EH (cell line): ENCODE measurements around the gene TOR4A.
A peak's percentile ranks its signal among the peaks of the same experiment; 100 is the strongest.

Experiments
- DNase-seq: peaks from one replicate; pipeline ENCODE4 v3.0.0-alpha.2; 2015; ENCODE audit warnings: low read depth

The TOR4A gene

DNA sequence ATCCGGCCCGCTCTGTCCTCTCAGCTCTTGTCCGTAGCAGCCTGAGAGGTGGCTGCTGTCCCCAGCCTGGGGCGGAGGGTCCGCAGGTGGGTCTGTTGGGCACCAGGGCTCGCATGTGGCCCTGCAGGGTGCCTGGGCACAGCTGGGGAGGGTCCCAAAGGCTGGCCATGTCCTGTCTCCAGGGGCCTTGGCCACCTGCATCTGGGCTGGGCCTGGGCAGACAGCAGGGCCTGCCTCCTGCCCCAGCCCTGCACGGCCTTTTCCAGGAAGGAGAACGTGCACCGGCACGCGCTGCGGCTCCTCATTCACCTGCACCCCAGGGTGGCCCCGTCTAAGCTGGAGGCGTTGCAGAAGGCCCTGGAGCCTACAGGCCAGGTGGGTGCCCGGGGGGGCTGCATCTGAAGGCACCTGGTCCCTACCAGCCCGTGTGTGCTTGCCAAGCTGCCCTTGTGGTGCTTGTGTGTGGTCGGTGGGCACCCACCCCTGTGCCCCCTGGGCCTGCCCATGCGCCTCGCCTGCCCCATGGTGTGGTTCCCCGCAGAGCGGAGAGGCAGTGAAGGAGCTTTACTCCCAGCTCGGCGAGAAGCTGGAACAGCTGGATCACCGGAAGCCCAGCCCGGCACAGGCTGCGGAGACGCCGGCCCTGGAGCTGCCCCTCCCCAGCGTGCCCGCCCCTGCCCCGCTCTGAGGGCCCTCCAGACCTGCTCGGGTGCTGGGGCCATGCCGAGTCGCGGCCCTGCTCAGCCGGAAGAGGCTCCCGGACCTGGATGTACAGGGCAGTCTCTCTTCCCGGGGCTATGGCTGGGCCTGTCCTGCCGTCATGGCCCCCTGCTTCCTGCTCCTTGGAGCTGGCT lies 5.1 kb upstream of the TOR4A start:
- no peak for DNase-seq

DNA sequence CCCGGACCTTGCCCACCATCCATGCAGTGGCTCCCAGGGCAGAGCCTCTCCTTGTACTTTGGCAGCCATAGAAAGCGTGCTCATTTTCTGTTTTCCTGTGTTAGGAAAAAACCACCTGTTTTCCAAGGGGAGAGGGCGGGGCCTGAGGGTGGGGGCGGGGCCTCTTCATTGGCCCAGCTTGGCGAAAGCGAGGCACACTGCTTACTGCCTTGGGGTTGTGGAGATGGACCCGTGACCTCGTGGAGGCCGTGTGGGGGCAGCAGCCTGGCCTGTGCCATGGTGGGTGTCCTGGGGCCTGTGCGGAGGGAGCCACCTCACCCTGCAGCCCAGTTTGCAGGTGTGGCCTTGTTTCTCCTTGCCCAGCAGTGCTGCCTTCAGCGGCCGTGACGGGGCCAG lies 4.4 kb upstream of the TOR4A start:
- DNase-seq = no peak

DNA sequence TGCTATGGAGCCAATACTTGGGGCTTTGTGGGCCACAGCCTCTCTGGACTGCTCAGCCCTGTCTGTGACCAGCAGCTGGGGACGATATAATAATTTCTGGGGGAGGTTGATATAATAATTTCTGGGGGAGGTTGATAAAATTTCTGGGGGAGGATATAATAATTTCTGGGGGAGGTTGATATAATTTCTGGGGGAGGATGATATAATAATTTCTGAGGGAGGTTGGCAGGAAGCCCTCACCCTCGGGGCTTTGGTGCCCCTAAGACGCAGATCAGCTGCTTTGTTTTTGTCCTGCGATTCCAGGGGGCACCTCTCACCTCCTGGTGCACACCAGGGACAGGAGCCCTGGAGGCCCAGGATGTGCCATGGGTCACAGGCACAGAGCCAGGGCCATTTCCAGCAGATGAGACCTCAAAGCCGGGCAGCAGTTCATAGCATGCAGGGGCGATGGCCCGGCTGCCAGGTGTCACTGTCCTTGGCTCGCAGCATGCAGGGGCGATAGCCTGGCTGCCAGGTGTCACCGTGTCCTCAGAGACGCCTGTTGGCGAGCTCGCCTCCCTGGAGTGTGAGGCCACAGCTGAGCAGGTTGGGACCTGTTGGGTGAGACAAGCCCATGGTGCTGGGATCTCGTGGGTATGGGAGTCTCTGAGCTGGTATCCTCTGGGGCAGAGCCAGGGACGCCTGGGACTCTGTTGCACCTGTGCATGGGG lies 3.8 kb upstream of the TOR4A start:
- no peak for DNase-seq

DNA sequence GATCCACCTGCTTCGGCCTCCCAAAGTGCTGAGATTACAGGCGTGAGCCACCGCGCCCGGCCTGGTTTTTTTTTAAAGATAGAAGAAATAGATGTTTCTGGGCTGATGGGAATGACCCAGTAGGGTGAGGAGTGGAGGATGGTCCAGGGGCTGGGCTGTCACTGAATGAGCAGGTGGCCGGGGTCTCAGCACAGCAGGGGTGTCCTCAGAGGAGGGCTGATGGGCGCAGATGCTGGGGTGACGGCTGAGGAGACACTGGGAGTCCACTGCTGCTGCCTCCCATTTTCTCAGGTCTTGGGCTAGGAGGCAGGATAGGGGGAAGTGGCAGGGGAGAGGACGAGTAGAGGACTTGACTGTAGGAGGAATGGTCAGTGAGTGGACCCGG lies 2.3 kb upstream of the TOR4A start:
- DNase-seq = no peak

DNA sequence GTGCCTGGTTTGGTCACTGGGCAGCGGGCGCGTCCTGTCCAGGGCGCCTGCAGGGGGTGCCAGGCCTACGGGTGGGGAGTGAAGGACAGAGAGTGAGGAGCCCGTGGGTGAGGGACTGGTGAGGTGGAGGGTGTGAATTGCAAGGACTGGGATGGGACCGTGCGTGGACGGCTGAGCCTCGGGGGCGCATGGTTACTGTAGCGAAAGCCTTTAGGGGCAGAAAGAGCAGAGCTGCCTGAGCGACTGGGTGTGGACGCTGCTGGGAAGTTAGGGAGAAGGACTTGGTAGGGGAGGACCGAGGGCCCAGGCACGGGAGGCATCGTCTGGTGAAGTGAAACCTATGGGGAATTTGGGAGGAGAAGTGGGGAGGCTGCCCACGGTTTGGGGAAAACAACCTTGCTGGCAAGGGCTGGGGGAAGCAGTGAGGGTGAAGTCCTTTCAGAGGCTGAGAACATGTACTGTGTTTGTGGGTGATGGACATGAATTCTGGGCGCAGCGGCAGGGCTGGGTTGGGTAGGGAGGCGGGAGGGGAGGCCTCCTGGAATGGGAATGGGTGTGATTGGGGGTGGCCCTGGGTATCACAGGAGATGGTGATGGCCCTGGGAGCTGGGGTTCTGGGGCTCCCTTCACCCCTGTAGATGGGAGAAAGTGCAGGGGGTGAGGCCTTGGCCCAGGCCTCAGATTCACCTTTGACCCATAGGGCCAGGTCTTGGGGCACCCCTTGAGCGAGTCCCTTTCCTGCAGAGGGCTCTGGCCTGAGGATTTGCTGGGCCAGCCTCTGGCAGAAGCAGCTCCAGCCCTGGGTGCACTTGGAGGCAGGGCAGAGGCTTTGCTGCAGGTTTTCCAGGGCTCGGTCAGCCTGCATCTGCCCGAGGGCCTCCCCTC lies 1.7 kb upstream of the TOR4A start:
- no peak for DNase-seq

DNA sequence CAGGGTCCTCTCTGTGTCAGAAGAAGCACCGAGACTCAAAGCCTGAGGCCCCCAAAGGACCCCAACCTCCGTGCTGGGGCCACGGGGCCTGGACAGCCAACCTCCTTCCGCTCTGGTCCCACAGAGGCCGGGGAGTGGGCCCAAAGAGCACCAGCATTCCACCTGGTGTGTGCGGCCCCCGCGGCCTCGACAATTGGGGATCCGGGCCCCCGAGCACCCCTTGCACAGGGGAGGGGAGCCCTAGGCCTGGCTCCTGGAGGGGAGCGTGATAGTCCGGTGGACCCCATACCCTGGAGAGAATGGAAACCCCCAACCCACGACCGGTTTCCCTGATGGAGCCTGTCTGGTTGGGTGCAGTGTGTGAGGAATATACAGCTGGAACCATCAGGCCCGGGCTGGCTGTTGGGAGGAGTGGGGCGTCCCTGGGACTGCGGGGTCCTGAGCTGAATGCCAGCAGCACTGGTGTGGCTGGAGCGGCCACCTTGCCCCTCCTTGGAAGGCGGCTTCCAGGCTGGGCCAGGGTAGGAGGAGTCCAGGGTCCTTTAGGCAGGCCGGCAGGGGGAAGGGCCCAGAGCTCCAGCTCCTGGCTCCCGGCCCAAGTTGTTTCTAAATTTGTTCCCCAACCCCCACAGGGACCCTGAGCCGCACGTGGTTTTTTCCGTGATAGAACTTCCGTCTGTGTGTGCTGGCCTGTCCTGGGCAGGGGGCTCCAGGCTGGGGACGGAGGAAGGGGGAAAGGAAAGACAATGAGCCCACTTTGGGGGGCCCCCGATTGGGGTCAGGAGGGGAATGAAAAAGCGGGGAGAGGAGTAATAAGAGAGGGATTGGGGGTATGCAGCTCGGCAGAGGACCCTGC lies 825 bp upstream of the TOR4A start:
- DNase-seq = peak; percentile 71

DNA sequence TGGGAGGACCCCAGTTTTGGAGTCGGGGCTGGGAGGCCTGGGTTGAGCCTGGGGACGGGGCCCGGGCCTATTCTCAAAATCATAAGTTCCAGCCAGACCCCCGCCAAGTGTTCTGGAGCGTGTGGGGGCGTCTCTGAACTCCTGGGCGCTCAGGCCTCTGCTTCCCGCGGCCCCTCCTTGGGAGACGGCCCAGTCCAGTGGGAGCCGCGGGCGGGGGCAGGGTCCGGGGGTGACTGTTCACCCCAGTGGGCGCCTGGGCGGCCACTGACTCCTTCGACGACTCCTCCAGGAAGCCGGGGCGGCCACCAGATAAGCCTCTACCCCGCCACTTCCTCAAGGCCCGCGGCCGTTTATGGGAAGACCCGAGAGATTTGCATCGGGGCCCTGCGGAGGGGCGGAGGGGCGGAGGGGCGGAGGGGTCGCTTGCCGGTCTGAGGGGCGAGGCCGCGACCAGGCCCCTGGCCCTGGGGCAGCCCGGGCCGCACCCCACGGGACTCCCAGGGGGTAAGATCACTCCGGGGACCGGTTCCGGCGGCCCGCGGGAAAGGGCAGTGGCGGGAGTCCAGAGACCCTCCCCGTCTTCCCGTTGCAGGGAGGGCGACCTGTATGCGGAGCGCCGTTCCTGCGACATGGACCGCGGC lies 655 bp downstream of the TOR4A start:
- peak; percentile 44 for DNase-seq

DNA sequence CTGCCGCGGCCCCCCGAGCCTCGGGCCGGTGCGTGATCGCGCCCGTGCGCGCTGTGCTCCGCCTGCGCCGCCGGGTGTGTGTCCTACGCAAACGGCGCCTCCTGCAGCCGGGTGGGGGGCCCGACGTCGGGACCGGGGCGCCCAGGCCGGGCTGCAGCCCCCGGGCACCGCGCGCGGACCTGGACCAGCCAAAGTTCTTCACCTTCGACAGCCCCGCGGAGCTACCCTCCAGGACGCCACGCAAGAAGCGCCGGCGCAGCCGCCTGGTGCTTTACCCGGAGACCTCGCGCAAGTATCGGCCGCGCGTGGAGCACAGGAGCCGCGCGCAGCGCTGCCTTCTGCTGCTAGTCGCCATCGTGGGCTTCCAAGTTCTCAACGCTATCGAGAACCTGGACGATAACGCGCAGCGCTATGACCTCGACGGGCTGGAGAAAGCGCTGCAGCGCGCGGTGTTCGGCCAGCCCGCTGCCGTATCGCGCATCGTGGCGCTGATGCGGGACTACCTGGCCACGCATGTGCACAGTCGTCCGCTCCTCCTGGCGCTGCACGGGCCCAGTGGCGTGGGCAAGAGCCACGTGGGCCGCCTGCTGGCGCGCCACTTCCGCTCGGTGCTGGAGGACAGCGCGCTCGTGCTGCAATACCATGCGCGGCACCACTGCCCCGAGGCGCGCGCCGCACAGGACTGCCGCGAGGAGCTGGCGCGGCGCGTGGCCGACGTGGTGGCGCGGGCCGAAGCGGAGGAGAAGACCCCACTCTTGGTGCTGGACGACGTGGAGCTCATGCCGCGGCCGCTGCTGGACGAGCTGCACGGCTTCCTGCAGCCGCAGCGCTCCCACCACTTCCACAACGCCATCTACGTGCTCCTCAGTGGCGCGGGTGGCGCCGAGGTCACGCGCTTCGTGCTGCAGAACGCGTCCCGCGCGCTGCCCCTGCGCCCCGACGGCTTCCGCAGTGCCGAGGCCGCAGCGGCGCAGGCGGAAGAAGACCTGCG lies 1.5 kb downstream of the TOR4A start:
- DNase-seq = no peak

DNA sequence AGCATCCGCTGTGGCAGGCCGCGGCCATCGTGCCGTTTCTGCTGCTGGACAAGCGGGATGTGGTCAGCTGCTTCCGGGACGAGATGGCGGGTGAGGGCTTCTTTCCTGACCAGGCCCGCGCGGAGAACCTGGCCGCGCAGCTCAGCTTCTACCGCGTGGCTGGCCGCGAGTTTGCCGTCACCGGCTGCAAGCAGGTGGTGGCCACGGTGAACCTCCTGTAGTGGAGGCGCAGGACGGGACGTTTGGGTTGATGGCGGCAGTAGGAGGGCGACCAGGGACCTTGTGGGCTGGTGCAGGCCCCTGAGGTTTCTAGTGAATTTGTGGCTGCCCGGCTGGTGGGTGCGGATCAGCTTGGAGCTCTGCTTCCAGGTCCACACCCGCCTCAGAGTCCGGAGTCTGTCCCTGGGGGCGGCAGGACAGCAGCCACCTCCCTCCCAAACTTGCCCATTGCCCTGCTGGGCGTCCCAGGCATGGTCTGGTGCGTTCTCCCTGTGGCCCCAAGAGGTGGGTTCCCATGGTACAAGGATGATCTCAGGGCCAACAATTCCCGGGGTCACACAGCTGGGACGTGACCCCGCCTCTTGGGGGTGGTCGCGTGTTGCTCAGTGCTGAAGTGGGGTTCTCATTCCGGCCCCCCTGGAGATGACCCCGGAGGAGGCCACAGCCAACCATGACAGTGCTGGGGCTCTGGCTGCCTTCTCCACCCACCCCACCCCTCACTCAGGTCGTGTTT lies 2.4 kb downstream of the TOR4A start:
- no peak for DNase-seq

DNA sequence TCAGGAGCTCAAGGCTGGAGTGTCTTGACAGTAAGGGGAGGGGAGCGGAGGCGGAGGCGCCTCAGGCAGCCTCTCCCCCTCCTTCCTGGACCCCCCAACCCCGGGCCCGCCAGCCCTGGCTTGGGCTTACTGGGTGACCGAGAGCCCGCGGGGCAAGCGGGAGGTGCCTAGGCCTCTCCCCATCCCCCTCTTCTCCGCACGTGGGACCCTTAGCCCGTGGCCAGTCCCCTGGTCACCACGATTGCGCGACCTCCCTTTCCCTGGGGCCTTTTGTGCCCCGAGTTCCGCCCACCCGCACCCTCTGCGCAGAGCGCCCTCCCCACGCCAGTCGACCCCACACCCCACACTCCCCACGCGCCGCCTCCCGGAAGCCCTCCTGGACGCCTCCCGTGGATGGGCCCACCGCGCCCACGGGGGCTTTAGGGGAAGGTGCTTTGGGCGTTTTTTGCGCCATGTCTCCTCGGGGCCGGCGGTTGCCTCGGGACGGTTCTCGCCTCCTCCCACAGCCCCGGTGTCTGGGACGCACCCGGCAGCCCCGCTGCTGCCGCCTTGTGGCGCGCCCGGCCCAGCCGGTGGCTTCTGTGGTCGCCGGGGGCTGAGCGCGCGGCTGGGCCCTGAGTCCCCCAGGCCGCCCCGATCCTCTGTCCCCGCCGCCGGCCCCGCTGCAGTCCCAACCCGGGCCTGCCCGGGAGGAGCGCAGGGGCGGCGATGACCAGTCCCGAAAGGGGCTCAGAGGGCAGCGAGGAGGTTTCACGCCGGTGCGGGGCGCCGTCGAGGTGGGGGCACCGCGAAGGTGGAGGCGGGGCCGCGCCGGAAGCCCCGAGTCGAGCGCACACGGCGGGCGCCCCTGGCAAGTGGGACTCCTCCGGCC lies 3.2 kb downstream of the TOR4A start:
- no peak for DNase-seq

DNA sequence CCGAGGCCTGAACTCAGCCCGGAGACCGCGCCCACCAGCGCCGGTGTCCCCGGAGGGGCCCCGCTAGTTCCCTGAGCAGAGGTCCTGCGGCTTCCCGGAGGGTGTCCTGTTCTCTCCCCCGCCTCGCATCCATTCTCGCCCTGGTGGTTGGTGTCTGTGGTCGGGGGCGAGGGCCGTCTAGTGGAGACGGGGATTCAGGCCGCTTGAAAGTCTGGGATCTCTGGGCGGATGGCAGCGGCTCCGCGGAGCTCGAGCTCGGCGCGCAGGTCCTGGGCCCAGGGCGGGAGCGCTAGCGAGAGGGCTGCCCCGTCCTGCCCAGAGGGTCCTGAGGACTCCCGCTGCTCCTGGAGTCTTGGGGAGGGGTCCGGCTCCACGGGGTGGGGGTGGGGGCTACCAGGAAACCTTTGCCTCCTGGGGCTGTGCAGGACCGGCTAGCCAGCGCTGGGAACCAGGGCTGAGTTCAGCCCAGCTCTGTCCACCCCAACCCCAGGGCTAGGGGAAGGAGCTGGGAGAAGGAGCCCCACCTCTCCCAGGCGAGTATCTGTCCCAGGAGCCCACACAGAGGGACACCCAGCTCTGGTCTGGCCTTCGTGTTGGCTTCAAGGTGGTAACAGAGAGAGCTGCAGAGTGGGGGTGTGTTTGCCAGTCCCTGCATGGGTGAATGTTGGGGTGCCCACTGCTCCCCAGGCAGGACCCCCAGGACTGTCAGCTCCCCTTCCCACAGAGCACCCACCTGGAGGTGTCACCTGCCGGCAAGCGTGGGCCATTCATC lies 4.0 kb downstream of the TOR4A start:
- DNase-seq = no peak

DNA sequence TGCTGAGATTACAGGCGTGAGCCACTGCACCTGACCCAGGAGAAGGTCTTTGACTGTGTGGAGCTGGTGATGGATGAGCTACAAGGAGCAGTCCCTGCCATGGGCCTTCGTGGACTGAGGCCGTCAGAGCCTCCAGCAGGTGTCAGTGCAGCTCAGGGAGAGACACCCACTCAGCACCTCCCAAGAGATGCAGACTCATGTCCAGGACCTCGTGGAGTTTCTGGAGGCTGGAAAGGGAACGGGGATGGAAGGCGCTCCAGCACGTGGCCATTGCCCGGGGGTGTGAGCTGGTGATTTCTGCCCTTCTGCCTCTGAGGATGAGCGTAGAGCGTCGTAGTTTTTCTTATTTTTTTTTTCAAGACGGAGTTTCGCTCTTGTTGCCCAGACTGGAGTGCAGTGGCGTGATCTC lies 9.5 kb downstream of the TOR4A start:
- DNase-seq = peak; percentile 67

DNA sequence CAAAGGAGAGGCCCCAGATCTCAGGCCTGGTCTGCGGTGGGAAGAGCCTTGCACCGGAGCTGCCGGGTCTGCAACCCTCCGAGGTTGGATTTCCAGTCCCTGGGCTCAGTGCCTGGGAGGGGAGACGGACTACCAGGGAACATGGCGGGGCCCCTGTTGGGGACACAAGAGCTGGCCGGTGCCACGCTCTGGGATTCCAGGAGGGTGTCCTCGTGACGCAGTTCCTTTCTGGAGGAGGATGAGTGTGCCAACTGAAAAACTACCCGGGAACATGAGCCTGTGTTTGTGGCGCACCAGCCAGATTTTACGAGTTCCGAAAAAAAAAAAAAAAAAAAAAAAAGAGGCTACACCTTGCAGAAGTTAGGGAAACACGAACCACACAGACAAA lies 15.6 kb downstream of the TOR4A start:
- no peak for DNase-seq

DNA sequence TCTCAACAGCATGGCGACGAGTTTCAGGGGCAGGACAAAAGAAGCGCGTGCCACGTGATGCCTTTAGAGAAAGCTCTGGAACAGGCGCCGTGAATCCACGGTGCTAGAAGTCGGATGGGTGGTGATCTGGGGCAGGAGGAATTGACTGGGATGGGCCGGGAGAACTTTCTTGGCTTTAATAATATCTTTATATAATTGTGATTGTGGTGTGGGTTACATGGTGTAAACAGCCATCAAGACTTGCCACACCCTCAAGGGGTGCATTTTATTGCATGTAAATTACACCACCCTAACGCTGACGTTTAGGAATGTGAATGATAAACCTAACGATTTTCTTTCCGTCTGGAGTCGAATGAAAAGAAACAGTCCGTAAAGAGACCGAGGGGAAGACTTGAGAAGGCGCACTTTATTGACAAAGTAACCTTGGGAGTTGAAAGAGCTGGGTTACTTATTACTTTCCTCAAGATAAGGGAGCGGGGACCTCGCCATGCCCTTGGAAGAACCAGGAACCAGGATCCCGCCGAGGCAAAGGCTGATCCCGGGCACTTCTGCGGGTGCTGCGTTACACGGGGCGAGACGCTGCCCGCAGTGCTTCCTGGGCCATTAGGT lies 16.1 kb downstream of the TOR4A start:
- no peak for DNase-seq

DNA sequence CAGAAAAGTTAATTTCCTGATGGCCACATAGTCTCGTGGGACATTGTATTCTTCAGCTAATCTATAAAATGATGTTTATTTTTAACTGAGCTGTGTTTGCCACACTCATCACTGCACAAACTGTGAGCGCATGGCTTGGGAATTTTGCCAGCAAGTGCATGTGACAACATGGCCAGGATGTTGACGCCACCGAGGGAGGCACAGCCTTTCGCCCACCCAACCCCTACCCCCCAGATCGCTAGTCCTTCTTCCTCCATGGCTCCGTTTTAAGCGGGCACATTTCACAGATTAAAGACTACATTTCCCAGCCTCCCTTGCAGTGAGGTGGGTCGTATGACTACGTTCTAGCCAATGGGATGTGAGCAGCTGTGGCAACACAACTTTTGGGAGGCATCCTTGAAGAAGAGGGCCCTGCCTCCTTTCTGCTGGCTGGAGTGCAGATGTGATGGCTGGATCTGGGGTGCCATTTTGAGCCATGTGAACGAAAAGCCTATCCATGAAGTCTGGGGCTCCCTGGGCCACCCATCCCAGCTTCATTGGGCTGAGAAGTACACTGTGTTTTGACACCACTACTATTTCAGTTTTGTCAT lies 16.7 kb downstream of the TOR4A start:
- peak; percentile 67 for DNase-seq

DNA sequence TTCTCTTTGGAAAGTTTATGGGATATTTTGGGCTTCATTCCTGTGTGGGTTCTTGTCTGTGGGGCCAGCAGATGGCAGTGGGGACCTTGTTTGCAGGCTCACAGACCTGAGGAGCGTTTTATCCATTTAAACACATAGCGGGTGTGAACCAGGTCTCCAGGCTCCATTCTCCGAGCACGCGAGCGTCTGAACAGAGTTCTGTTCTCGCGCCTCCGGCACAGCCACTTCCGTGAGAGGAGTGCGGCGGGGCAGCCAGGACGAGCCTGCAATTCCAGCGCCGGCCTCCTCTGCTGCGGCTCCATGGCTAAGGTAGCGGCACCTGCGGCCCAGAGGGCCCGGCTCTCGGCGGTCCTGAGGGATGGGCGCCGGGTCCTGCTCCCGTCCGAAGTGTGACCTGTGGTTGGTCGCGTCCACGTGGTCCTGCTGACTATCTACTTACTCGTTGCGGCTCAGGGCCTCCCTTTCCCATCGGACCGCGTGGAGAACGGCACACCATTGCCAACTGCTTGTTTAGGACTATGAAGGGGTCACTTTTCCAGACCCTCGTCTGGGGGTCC lies 17.2 kb downstream of the TOR4A start:
- DNase-seq = peak; percentile 55
